Endodermal cell (in vitro differentiated cells): ENCODE results near the gene CLDN4. TPM values are rescaled to one million over a fixed set of nuclear protein-coding genes. Genes with fewer than 3 reads are reported as not detected.

Experiments
- DNase-seq: peaks from one replicate; pipeline ENCODE4 v3.0.0-alpha.2; 2017
- H3K27ac ChIP-seq: 2 replicates; pipeline ENCODE4 v1.5.1; 2013; ENCODE audit warnings: mild to moderate bottlenecking, low read depth, low read length, moderate library complexity
- H3K27me3 ChIP-seq: 2 replicates; pipeline ENCODE4 v1.6.1; 2013; ENCODE audit warnings: mild to moderate bottlenecking, low read length, moderate library complexity; ENCODE audit not compliant: insufficient read depth, control insufficient read depth, poor library complexity, severe bottlenecking
- H3K36me3 ChIP-seq: 2 replicates; pipeline ENCODE4 v1.7.0; 2013; ENCODE audit warnings: mild to moderate bottlenecking, low read length, moderate library complexity; ENCODE audit not compliant: control insufficient read depth, insufficient read depth
- H3K4me1 ChIP-seq: one replicate; pipeline ENCODE4 v1.7.0; 2013; ENCODE audit warnings: low read length; ENCODE audit not compliant: control insufficient read depth, insufficient read depth
- H3K4me3 ChIP-seq: 2 replicates; pipeline ENCODE4 v1.5.1; 2013; ENCODE audit warnings: mild to moderate bottlenecking, low read length, moderate library complexity
- H3K9ac ChIP-seq: 2 replicates; pipeline ENCODE4 v1.6.1; 2013; ENCODE audit warnings: mild to moderate bottlenecking, low read length, moderate library complexity; ENCODE audit not compliant: poor library complexity, severe bottlenecking; ENCODE audit errors: extremely low read depth
- H3K9me3 ChIP-seq: 2 replicates; pipeline ENCODE4 v1.6.1; 2013; ENCODE audit warnings: mild to moderate bottlenecking, low read length, moderate library complexity; ENCODE audit not compliant: control insufficient read depth
- H3K27ac Mint-ChIP-seq: 2 replicates; pipeline ENCODE4 v1.8.0; 2020; ENCODE audit warnings: mixed read lengths
- H3K27me3 Mint-ChIP-seq: 2 replicates; pipeline ENCODE4 v1.8.0; 2021; ENCODE audit warnings: mild to moderate bottlenecking, mixed read lengths; ENCODE audit not compliant: insufficient read depth
- H3K36me3 Mint-ChIP-seq: 2 replicates; pipeline ENCODE4 v1.8.0; 2020; ENCODE audit warnings: low read depth, mixed read lengths
- H3K4me1 Mint-ChIP-seq: 2 replicates; pipeline ENCODE4 v1.8.0; 2020; ENCODE audit warnings: mixed read lengths
- H3K4me3 Mint-ChIP-seq: 2 replicates; pipeline ENCODE4 v1.8.0; 2020; ENCODE audit warnings: mild to moderate bottlenecking, moderate library complexity, mixed read lengths
- H3K9me3 Mint-ChIP-seq: 2 replicates; pipeline ENCODE4 v1.8.0; 2020; ENCODE audit warnings: mild to moderate bottlenecking, mixed read lengths
- CTCF ChIP-seq: fragments of 200-600 bp; sonication (generic); conservative IDR thresholded peaks from 2 replicates; pipeline ENCODE4 v1.5.0; 2021; ENCODE audit warnings: antibody characterized with exemption, mild to moderate bottlenecking
- WGBS, 2 experiments: methylation state at CpG; one replicate each; pipeline versions ENCODE4 v1.1.5 to v1.1.7; 2013; ENCODE audit warnings: missing lambda C conversion rate in 2 of 2, mixed read lengths in 1 of 2; ENCODE audit not compliant: insufficient coverage in 1 of 2, insufficient read length in 1 of 2; 5-methylcytosine and 5-hydroxymethylcytosine counted together
- total RNA-seq, 2 donors: library from RNA; stranded (reverse); fragmentation: NEBNext Ultra II Directional in 1 of 2; extraction: Animal tissue kit (Norgen Biotek cat#: 25700) in 1 of 2; gene quantifications; 2 replicates in 1 of 2; 3 replicates in 1 of 2; pipeline ENCODE4 v1.2.1, GENCODE V29; 2021

The CLDN4 gene
- total RNA-seq, 2 donors from 2014 or later: 5.6 to 9.7 TPM

DNA sequence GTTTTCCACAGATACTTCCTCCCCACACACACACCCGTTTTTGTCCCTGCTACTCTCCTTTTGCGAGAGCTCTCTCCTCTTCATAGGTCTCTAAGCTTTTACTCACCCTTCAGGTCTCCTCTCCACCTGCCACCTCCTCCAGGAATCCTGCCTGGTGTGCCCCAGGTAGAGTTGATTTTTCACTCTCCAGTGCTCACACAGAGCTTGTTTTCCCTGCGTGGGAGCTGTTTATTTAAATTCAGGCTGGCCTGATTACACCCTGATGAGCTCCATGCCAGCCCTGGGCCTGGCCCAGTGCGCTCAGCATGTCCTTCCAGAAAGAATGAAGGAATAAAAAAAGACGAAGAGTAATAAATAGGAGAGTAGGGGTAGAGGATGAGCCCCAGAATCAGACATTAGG lies 7.5 kb upstream of the CLDN4 start:
- peaks cover 3% of the 10 kb centered on the region for H3K4me1 ChIP-seq
- no peak overlapping the region for H3K9ac ChIP-seq
- H3K4me3 ChIP-seq: no peak overlapping the region
- H3K27me3 ChIP-seq: no peaks in the 10 kb centered on the region
- Mint-ChIP-seq H3K9me3 (no peaks in the 10 kb centered on the region), H3K4me1 (peaks cover 10% of the 10 kb centered on the region), H3K27ac (no peak overlapping the region), H3K36me3 (no peaks in the 10 kb centered on the region), H3K27me3 (peaks cover 14% of the 10 kb centered on the region), H3K4me3 (no peak overlapping the region)
- no peak for TF ChIP-seq CTCF
- WGBS, 2 experiments: 81 to 88% methylated on average over 5 of the region's 5 CpGs
- H3K27ac ChIP-seq: no peak overlapping the region
- no peaks in the 10 kb centered on the region for H3K36me3 ChIP-seq
- no peaks in the 10 kb centered on the region for H3K9me3 ChIP-seq
- DNase-seq: peak; percentile 35

DNA sequence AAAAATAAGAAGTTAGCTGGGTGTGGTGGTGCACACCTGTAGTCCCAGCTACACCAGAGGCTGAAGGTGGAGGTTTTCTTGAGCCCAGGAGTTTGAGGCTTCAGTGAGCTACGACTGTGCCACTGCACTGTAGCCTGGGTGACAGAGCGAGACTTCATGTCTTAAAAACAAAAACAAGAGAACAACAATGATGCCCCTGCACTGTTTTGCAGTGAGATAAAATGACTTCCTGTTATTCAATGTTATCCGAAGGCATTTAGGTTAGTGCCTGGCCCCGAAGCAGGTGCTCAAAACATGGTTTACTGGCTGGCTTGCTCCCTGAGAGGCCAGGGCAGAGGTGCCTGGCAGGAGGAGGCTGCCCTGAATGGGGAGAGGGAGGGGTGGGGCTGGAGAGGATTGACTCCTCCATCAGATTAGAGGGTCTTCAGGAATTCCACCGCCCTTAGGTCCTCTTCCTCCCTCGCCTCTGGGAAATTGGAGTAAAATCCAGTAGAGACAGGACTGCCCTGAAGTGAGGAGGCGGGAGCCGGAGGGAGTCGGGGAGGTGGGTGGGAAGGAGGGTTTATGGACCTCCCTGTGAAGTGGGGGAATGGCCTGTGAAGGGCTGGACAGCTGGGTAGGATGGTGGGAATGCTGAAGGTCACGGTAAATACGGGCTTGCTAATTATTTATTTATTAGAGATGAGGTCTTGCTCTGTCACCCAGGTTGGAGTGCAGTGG lies 6.8 kb upstream of the CLDN4 start:
- no peak overlapping the region for H3K9ac ChIP-seq
- no peaks in the 10 kb centered on the region for H3K9me3 Mint-ChIP-seq
- H3K4me3 Mint-ChIP-seq: no peak overlapping the region
- no peak overlapping the region for H3K4me3 ChIP-seq
- peaks cover 3% of the 10 kb centered on the region for H3K4me1 ChIP-seq
- no peaks in the 10 kb centered on the region for H3K9me3 ChIP-seq
- H3K36me3 ChIP-seq: no peaks in the 10 kb centered on the region
- H3K27ac Mint-ChIP-seq: no peak overlapping the region
- WGBS, 2 experiments: 89 to 90% methylated on average over 8 to 11 of the region's 11 CpGs
- H3K27me3 Mint-ChIP-seq: peaks cover 14% of the 10 kb centered on the region
- H3K4me1 Mint-ChIP-seq: peaks cover 15% of the 10 kb centered on the region
- no peak for TF ChIP-seq CTCF
- no peaks in the 10 kb centered on the region for H3K27me3 ChIP-seq
- no peaks in the 10 kb centered on the region for H3K36me3 Mint-ChIP-seq
- peak; percentile 42 for DNase-seq
- H3K27ac ChIP-seq: no peak overlapping the region

GRCh38 chr7:73824986-73825385 lies 5.8 kb upstream of the CLDN4 start:
- Histone ChIP-seq H3K27me3 (no peaks in the 10 kb centered on the region), H3K36me3 (no peaks in the 10 kb centered on the region), H3K9me3 (no peaks in the 10 kb centered on the region), H3K9ac (no peak overlapping the region), H3K4me3 (no peak overlapping the region), H3K4me1 (peaks cover 3% of the 10 kb centered on the region), H3K27ac (no peak overlapping the region)
- Mint-ChIP-seq H3K36me3 (no peaks in the 10 kb centered on the region), H3K4me3 (no peak overlapping the region), H3K9me3 (no peaks in the 10 kb centered on the region), H3K27me3 (peaks cover 14% of the 10 kb centered on the region), H3K27ac (no peak overlapping the region), H3K4me1 (peaks cover 25% of the 10 kb centered on the region)
- peak; percentile 31 for DNase-seq
- TF ChIP-seq CTCF: no peak
- 91 to 100% methylated on average over 3 to 9 of the region's 9 CpGs for WGBS, 2 experiments
